GM21786 (cell line): ENCODE data around the gene CIITA.
A peak's percentile ranks its signal among the peaks of the same experiment; 100 is the strongest.

Experiments
- ATAC-seq: cut with Tn5 transposase; IDR thresholded peaks from one replicate; pipeline ENCODE4 v1.9.1; 2021; ENCODE audit not compliant: unreplicated experiment

The CIITA gene

GRCh38 chr16:10878644-10879501 is 1.9 kb downstream of the CIITA start:
- peak; percentile 31 for ATAC-seq

- no peak for ATAC-seq
Measured at GRCh38 chr16:10879681-10880589, 2.9 kb downstream of the CIITA start.

GRCh38 chr16:10880594-10881452 is 3.8 kb downstream of the CIITA start:
- ATAC-seq = no peak

- no peak for ATAC-seq
Measured at GRCh38 chr16:10881479-10882030, 4.6 kb downstream of the CIITA start.

GRCh38 chr16:10883004-10883403 is 6.0 kb downstream of the CIITA start:
- no peak for ATAC-seq

- no peak for ATAC-seq
Measured at GRCh38 chr16:10885246-10885645, 8.2 kb downstream of the CIITA start.

GRCh38 chr16:10888320-10888937 is 11.4 kb downstream of the CIITA start:
- ATAC-seq = no peak

GRCh38 chr16:10889855-10890254 is 12.9 kb downstream of the CIITA start:
- no peak for ATAC-seq

GRCh38 chr16:10892782-10893318 is 15.8 kb downstream of the CIITA start:
- ATAC-seq = no peak

GRCh38 chr16:10895053-10895946 is 18.3 kb downstream of the CIITA start:
- ATAC-seq = no peak

- ATAC-seq = no peak
Measured at GRCh38 chr16:10896165-10896564, 19.2 kb downstream of the CIITA start.

GRCh38 chr16:10896723-10897122 is 19.7 kb downstream of the CIITA start:
- ATAC-seq = no peak

- peak; percentile 55 for ATAC-seq
Measured at GRCh38 chr16:10897134-10897533, 20.1 kb downstream of the CIITA start.

GRCh38 chr16:10902999-10903398 is 26.0 kb downstream of the CIITA start:
- ATAC-seq = no peak

GRCh38 chr16:10906482-10906881 is 29.5 kb downstream of the CIITA start:
- no peak for ATAC-seq

- no peak for ATAC-seq
Measured at GRCh38 chr16:10906914-10907756, 30.1 kb downstream of the CIITA start.

- ATAC-seq = no peak
Measured at GRCh38 chr16:10907757-10908045, 30.7 kb downstream of the CIITA start.

- ATAC-seq = no peak
Measured at GRCh38 chr16:10911267-10911666, 34.3 kb downstream of the CIITA start.
